HG03469 (cell line): ENCODE measurements around the gene TAF11L13.
"Not testable (repeated sequence)": the region's sequence is repeated elsewhere in the genome, so short reads cannot be mapped to it uniquely, and the experiment has no call there.

Source experiments
- ATAC-seq: cut with Tn5 transposase; IDR thresholded peaks from one replicate; pipeline ENCODE4 v1.9.1; 2021; ENCODE audit warnings: mild to moderate bottlenecking, moderate library complexity, moderate number of reproducible peaks; ENCODE audit not compliant: unreplicated experiment

Gene TAF11L13

DNA sequence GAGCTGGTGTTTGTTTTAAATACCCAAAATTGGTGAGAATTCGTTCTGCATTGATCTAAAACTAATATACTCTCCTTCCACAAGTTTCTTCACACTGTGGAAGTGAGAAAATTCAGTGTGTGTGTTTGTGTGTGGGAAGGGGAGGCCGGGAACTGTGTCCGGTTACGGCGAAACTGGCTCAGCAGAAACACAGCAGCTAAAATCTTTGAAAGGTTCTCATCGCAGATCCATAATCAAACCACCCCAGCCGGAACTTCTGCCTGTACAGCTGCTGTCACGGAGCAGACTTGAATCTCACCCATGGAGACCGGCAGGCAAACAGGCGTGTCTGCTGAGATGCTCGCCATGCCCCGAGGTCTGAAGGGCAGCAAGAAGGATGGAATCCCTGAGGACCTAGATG lies at the start of gene TAF11L13:
Gene TAF11L13 (plus strand): TSS at position 301 of the 400 bp plus-strand sequence.
- not testable (repeated sequence) for ATAC-seq

DNA sequence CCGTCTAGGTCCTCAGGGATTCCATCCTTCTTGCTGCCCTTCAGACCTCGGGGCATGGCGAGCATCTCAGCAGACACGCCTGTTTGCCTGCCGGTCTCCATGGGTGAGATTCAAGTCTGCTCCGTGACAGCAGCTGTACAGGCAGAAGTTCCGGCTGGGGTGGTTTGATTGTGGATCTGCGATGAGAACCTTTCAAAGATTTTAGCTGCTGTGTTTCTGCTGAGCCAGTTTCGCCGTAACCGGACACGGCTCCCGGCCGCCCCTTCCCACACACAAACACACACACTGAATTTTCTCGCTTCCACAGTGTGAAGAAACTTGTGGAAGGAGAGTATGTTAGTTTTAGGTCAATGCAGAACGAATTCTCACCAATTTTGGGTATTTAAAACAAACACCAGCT lies 46.2 kb upstream of the TAF11L13 start, which contains the start of gene TAF11L7:
Gene TAF11L7 (minus strand): TSS at position 101 of the 400 bp plus-strand sequence.
- not testable (repeated sequence) for ATAC-seq

DNA sequence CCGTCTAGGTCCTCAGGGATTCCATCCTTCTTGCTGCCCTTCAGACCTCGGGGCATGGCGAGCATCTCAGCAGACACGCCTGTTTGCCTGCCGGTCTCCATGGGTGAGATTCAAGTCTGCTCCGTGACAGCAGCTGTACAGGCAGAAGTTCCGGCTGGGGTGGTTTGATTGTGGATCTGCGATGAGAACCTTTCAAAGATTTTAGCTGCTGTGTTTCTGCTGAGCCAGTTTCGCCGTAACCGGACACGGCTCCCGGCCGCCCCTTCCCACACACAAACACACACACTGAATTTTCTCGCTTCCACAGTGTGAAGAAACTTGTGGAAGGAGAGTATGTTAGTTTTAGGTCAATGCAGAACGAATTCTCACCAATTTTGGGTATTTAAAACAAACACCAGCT lies 41.0 kb upstream of the TAF11L13 start, which contains the start of gene TAF11L8:
Gene TAF11L8 (minus strand): TSS at position 101 of the 400 bp plus-strand sequence.
- ATAC-seq: not testable (repeated sequence)

DNA sequence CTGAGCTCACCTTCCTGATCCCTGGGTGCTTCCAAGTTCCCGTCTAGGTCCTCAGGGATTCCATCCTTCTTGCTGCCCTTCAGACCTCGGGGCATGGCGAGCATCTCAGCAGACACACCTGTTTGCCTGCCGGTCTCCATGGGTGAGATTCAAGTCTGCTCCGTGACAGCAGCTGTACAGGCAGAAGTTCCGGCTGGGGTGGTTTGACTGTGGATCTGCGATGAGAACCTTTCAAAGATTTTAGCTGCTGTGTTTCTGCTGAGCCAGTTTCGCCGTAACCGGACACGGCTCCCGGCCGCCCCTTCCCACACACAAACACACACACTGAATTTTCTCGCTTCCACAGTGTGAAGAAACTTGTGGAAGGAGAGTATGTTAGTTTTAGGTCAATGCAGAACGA lies 37.6 kb upstream of the TAF11L13 start, which contains the start of gene TAF11L9:
Gene TAF11L9 (minus strand): TSS at position 140 of the 400 bp plus-strand sequence.
- ATAC-seq: not testable (repeated sequence)

DNA sequence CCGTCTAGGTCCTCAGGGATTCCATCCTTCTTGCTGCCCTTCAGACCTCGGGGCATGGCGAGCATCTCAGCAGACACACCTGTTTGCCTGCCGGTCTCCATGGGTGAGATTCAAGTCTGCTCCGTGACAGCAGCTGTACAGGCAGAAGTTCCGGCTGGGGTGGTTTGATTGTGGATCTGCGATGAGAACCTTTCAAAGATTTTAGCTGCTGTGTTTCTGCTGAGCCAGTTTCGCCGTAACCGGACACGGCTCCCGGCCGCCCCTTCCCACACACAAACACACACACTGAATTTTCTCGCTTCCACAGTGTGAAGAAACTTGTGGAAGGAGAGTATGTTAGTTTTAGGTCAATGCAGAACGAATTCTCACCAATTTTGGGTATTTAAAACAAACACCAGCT lies 34.2 kb upstream of the TAF11L13 start, which contains the start of gene TAF11L10:
Gene TAF11L10 (minus strand): TSS at position 101 of the 400 bp plus-strand sequence.
- ATAC-seq: not testable (repeated sequence)

DNA sequence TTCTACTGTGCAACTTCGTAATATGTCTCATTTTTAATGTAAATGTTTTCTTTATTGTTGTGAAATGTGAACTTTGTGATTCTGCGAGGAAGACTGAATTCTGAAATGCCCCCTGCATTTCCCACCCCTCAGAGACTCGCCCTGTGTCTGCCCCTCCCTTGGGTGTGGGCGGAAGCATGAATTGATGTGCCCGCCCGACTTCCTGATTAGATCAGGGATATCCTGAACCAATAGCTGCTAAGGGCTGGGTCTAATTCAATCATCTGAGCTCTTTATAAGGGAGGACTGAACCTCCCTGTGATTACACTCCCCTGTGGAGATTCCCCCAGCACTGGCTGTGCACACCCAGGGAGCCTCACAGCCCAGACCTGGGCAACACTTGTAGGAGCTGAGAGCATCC lies 28.0 kb upstream of the TAF11L13 start, which contains the start of gene TAF11L11:
Gene TAF11L11 (plus strand): TSS at position 304 of the 400 bp plus-strand sequence.
- ATAC-seq: not testable (repeated sequence)

DNA sequence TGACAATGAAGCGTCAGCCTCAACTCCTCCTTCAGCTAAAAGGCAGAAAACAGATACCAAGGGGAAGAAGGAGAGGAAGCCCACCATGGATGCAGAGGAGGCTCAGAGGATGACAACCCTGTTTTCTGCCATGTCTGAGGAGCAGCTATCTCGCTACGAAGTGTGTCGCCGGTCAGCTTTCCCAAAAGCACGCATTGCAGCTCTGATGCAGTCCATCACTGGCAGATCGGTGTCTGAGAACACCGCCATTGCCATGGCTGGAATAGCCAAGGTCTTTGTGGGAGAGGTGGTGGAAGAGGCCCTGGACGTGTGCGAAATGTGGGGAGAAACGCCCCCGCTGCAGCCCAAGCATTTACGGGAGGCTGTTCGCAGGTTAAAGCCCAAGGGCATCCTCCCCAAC lies 26.9 kb upstream of the TAF11L13 start:
- no peak for ATAC-seq

DNA sequence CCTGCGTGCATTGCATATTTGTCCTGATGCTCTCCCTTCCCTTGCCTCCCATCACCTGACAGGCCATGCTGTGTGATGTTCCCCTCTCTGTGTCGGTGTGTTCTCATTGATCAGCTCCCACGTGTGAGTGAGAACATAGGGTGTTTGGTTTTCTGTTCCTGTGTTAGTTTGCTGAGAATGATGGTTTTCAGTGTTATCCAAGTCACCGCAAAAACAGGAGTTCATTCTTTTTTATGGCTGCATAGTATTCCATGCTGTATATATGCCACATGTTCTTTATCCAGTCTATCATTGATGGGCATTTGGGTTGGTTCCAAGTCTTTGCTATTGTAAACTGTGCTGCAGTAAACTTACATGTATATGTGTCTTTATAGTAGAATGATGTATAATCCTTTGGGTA lies 24.4 kb upstream of the TAF11L13 start:
- ATAC-seq: not testable (repeated sequence)

DNA sequence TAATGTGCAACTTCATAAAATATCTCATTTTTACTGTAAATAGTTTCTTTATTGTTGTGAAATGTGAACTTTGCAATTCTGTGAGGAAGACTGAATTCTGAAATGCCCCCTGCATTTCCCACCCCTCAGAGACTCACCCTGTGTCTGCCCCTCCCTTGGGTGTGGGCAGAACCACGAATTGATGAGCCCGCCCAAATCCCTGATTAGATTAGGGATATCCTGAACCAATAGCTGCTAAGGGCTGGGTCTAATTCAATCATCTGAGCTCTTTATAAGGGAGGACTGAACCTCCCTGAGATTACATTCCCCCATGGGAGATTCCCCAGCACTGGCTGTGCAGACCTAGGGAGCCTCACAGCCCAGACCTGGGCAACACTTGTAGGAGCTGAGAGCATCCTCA lies 21.8 kb upstream of the TAF11L13 start, which contains the start of gene TAF11L12:
Gene TAF11L12 (plus strand): TSS at position 301 of the 400 bp plus-strand sequence.
- ATAC-seq: not testable (repeated sequence)

DNA sequence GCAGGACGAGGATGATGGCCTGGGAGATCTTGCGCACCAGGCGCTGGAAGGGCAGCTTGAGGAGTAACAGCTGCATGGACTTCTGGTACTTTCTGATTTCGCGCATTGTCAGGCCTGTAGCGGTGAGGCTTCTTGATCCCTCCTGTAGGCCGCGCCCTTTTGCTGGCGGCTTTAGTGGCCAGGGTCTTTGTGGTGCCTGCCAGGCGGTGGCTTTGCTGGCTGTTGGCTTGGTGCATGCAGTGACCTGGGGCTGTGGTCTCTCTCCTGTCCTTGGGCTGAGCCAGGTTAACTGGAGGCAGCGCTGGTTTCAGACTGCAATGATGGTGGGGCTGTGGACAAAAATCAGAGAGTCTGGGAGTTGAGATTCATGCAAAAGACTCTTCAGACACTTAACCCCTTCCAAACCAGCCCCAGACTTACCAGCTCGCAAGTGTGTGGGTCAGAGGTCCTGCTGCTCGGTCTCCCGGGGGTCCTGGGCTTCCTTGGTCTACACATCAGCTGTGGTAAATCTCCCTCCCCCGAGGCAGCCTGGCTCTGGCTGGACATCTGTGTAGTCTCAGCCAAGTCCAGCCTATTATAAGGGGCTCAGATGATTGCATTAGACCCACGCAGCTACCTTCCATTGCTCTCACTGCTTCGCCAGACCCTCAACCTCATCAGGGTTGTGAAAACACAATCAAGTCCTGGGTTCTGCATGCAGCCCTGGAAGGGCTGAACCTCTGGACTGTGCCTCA lies 16.8 kb upstream of the TAF11L13 start:
- no peak for ATAC-seq

DNA sequence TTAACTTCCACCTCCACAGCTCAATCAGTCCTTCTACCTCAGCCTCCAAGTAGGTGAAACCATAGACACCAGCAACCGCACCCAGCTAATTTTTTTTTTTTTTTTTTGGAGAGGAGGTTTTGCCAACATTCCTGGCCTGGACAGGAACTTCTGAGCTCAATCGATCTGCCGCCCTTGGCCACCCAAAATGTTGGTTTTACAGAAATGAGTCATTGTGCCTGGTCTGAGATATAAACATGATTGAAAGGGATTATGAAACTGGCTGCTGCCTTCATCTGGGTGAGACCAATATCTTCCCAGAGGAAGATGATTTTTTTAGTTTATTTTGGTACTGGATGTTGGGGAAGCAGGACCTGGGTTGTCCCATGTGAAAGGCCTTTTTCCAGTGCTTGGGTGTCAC lies 12.5 kb upstream of the TAF11L13 start:
- no peak for ATAC-seq

DNA sequence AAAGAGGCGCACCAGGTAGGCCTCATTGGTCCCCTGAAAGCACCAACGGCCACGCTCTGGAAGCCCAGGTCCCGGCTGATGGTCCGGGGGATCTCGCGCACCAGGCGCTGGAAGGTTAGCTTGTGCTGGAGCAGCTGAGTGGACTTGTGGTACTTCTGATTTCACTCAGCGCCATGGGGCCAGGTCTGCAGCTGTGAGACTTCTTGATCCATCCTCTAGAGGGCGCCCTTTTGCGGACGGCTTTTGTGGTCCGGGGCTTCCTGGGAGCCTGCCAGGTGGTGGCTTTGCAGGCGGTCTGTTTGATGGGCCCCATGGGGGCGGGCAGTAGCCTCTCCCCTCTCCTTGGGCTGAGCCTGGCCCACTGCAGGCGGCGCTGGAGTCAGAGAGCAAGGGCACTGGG lies 11.3 kb upstream of the TAF11L13 start:
- no peak for ATAC-seq

DNA sequence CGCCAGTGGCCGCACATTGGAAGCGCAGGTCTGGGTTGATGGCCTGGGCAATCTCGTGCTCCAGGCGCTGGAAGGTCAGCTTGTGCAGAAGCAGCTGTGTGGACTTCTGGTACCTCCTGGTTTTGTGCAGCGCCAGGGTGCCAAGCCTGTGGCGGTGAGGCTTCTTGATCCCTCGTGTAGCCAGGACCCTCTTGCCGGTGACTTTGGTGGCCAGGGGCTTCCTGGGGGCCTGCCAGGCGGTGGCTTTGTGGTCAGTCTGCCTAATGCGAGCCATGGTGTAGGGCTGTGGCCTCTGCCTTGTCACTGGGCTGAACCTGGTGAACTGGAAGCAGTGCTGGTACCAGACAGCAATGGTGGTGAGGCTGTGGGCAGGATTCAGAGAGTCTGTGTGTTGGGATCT lies 6.2 kb upstream of the TAF11L13 start:
- ATAC-seq: no peak

DNA sequence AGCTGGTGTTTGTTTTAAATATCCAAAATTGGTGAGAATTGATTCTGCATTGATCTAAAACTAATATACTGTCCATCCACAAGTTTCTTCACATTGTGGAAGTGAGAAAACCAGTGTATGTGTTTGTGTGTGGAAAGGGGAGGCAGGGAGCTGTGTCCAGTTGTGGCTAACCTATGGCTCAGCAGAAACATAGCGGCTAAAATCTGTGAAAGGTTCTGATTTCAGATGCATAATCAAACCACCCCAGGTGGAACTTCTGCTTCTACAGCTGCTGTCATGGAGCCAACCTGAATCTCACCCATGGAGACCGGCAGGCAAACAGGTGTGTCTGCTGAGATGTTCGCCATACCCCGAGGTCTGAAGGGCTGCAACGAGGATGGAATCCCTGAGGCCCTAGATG lies 2.3 kb downstream of the TAF11L13 start, which contains the start of gene TAF11L14:
Gene TAF11L14 (plus strand): TSS at position 301 of the 400 bp plus-strand sequence.
- no peak for ATAC-seq

DNA sequence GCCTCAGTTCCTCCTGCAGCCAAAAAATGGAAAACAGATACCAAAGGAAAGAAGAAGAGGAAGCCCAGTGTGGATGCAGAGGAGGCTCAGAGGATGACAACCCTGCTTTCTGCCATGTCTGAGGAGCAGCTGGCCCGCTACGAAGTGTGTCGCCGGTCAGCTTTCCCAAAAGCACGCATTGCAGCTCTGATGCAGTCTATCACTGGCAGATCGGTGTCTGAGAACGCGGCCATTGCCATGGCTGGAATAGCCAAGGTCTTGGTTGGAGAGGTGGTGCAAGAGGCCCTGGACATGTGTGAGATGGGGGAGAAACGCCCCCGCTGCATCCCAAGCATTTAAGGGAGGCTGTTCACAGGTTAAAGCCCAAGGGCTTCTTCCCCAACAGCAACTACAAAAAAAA lies 17.3 kb downstream of the TAF11L13 start:
- not testable (repeated sequence) for ATAC-seq

DNA sequence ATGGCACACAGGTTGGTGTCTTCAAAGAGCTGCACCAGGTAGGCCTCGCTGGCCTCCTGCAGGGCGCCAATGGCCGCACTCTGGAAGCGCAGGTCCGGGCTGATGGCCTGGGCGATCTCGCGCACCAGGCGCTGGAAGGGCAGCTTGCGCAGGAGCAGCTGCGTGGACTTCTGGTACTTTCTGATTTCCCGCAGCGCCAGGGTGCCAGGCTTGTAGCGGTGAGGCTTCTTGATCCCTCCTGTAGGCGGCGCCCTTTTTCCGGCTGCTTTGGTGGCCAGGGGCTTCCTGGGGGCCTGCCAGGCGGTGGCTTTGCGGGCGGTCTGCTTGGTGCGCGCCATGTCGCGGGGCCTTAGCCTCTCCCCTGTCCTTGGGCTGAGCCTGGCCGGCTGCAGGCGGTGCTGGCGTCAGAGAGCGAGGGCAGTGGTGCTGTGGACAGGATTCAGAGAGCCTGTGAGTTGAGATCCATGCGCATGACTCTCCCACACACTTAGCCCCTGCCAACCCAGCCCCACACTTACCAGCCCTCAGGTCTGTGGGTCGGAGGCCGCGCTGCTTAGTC lies 23.4 kb downstream of the TAF11L13 start:
- not testable (repeated sequence) for ATAC-seq

DNA sequence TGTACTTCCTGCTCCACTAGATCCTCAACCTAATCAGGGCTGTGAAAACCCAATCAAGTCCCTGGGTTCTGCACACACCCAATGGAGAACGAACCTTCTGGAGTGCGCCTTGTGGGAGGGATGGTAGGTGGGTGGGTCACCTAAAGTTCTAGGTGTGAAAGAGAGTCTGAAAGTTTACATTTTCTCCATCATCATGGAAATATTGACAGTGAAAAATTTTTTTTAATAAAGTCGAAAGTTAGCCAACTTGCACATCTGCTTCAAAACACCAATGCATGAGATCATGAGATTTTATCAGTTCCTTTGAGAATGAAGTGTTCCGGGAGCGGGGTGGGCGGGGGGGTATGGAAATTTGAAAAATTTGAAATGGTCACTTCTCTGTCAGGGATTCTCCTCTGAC lies 24.0 kb downstream of the TAF11L13 start:
- ATAC-seq: no peak

DNA sequence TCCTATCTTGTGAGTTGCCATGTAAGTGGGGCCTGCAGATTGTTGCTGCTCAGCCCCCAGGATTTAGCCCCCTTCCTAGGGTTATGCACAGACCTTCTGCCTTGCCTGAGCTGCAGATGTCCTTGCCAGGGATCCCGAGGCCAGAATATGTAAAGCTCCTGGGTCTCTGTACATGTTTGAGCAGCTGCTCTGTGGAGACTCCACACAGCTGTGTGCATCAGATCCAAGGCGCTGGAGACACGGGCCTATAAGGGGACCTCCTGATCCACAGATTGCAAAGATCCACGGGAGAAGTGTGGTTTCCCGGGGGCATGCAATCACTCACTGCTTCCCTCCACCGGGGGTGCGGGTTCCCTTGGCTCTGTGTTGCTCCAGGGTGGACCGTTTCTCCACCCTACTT lies 31.3 kb downstream of the TAF11L13 start:
- ATAC-seq: no peak

DNA sequence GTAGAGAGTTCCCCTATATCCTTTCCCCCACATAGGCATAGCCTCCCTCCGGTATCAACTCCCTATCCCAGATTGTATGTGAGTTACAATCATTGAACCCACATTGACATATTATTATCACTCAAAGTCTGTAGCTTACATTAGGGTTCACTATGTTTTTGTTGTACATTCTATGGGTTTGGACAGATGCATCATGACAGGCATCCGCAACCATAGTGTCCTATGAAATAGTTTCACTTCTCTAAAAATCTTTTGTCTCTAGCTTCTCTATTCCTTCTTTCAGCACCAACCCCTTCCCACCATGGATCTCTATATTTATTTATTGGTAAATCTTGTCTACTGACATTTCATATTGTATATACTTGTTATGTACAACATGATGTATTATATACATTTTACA lies 33.9 kb downstream of the TAF11L13 start:
- ATAC-seq: no peak

DNA sequence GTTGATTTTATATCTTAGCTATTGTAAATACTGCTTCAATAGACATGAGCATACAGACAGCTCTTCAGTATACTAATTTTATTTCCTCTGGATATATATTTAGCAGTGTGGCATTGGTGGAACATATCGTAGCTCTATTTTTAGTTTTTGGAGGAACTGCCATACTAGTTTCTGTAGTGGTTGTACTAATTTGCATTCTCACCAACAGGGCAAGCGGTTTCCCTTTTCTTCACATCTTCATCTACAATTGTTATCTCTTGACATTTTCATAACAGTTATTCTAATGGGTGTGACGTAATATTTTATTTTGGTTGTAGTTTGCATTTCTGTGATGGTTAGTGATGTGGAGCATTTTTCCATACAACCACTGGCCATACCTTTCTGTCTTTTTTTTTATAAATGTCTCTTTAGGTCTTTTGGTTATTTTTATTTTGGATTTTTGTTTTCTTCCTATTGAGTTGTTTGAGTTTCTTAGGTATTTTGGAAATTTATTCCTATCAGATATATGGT lies 34.9 kb downstream of the TAF11L13 start:
- no peak for ATAC-seq

DNA sequence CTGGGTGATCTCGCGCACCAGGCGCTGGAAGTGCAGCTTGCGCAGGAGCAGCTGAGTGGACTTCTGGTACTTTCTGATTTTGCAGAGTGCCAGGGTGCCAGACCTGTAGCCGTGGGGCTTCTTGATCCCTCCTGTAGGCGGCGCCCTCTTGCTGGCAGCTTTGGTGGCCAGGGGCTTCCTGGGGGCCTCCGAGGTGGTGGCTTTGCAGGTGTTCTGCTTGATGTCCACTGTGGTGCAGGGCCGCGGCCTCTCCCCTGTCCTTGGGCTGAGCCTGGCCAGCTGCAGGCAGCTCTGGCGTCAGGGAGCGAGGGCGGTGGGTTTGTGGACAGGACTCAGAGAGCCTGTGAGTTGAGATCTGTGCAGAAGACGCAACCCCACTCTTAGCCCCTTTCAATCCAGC lies 38.5 kb downstream of the TAF11L13 start:
- ATAC-seq: no peak
